IPS-15b (cell line): ENCODE data around the gene CGB1.
A peak's percentile ranks its signal among the peaks of the same experiment; 100 is the strongest.
"Not testable (repeated sequence)": the region's sequence is repeated elsewhere in the genome, so short reads cannot be mapped to it uniquely, and the experiment has no call there.

Experiments used
- H3K27me3 ChIP-seq: one replicate; pipeline ENCODE4 v1.6.1; 2013; ENCODE audit warnings: low read length; ENCODE audit not compliant: control insufficient read depth, insufficient read depth
- H3K36me3 ChIP-seq: one replicate; pipeline ENCODE4 v1.6.1; 2013; ENCODE audit warnings: low read length; ENCODE audit not compliant: control insufficient read depth, insufficient read depth
- H3K4me1 ChIP-seq: one replicate; pipeline ENCODE4 v1.6.1; 2013; ENCODE audit warnings: mild to moderate bottlenecking, low read length; ENCODE audit not compliant: control insufficient read depth, insufficient read depth
- H3K4me3 ChIP-seq: one replicate; pipeline ENCODE4 v1.5.1; 2013; ENCODE audit warnings: low read depth, low read length
- H3K9ac ChIP-seq: one replicate; pipeline ENCODE4 v1.6.1; 2013; ENCODE audit warnings: low read depth, mild to moderate bottlenecking, low read length
- H3K9me3 ChIP-seq: one replicate; pipeline ENCODE4 v1.6.1; 2013; ENCODE audit warnings: mild to moderate bottlenecking, low read length; ENCODE audit not compliant: control insufficient read depth, insufficient read depth

Gene CGB1

DNA sequence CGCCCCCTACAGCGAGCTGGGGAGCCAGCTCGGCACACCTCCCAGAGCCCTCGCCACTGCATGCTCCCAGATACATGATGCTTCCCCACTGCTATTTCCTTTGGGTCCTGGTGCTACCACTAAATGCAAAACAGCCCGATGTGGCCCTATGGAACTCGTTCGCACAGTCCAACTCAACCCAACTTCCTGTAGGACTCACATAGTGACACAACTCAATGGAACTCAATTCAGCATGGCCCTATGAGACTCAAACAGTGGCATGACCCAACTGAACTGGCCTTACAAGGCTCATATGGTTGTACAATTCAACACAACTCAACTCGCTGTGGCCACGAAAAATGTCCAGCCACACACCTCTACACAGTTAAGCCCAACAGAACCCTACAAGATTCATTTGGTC is 32.3 kb upstream of the CGB1 start:
- no peaks in the 10 kb centered on the region for H3K36me3 ChIP-seq
- H3K9ac ChIP-seq: no peak overlapping the region
- peaks cover 74% of the 10 kb centered on the region for H3K27me3 ChIP-seq
- peaks cover 8% of the 10 kb centered on the region for H3K4me1 ChIP-seq
- no peaks in the 10 kb centered on the region for H3K9me3 ChIP-seq
- no peak overlapping the region for H3K4me3 ChIP-seq

DNA sequence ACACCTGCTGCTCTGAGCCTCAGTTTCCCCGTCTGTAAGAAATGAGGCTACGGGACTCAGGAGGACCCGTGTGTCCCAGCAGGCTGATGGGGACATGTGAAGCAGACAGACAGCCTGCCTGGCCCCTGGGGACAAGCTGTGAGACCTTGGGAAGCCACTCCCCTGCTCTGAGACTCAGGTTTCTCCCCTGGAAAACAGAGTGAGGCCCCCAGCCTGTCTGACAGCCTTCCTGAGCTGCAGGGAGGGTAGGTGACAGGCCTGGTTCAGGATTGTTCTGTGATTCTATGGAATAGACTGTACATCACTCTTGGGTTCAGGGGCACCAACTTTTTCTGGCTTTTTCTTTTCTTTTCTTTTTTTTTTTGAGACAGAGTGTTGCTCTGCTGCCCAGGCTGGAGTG is 30.9 kb upstream of the CGB1 start:
- Histone ChIP-seq H3K9me3 (no peaks in the 10 kb centered on the region), H3K9ac (no peak overlapping the region), H3K4me1 (peaks cover 9% of the 10 kb centered on the region), H3K36me3 (no peaks in the 10 kb centered on the region), H3K27me3 (peaks cover 61% of the 10 kb centered on the region), H3K4me3 (no peak overlapping the region)

DNA sequence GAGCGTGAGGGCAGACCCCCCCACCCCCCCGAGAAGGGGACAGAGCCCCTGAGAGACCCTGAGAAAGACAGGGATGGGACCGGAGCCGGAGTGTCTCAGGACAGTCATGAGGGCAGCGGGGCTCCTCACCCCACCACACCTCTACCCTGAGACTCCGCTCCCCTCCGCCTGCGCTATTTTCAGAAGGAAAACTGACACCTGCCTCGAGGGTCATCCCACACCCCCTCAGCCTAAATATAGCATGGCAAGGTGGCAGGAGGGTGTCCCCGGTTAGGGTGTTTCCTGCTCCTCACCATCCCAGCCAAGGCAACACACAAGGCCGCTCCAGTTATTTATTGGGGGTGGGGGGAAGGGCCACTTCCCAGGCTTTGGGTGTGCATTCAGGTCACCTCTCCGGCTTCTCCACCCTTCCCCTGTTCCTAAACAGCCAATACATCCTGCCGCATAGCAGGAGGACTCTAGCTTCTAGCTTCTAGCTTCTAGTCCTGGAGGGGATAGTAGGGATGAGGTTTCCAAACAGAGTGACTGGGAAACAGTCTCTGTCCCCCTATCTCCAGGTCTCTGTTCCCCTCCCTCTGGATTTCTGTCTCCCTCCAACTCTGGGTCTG is 29.3 kb upstream of the CGB1 start:
- H3K4me3 ChIP-seq: peak overlapping the region; percentile 43
- peaks cover 54% of the 10 kb centered on the region for H3K27me3 ChIP-seq
- peaks cover 9% of the 10 kb centered on the region for H3K4me1 ChIP-seq
- H3K36me3 ChIP-seq: no peaks in the 10 kb centered on the region
- no peaks in the 10 kb centered on the region for H3K9me3 ChIP-seq
- no peak overlapping the region for H3K9ac ChIP-seq

DNA sequence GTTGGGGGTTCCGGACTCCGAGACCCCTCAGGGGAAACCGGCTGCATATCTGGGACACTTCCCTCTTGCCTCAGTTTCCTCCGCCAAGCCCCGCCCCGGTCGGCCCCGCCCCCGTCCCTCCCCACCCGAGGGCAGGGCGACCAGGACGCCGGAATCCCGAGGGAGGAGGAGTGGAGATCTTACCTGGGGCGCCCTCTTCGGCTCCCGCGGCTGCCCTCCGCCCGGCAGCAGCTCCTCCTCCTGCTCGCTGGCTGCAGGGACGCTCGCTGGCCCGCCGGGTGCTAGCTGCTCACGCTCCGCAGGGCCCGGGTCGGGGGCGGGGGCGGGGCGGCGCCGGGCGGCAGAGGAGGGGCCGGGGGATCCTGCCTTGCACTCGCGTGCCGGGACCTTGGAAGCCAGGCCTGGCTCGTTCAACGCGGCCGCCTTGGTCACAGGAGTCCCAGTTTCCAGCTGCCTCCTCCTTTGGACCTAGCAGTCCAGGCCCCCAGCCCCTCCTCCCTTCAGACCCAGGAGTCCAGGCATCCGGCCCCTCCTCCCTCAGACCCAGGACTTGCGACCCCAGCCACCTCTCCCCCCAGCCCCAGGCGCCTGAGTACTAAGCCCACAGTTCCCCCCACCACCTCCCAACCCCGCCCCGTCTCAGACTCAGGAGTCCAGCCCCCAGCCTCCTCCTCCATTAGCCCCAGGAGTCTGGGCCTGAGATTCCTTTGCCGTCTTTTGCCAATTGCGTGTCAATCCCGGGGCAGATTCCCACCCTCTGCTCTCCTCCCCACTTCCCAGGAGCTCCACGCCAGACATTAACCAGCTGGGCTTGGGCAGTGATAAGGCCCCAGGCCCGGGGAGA is 28.3 kb upstream of the CGB1 start, which contains the start of gene NTF4:
Gene NTF4, minus strand, starts transcription at position 51 of the 844 bp plus-strand sequence. CDS start 2,821 bp downstream, outside the sequence.
- Histone ChIP-seq H3K9me3 (no peaks in the 10 kb centered on the region), H3K36me3 (no peaks in the 10 kb centered on the region), H3K4me3 (peak within 1 kb of the TSS; percentile 43), H3K9ac (peak within 1 kb of the TSS; percentile 65), H3K4me1 (peaks cover 9% of the 10 kb centered on the region), H3K27me3 (peaks cover 45% of the 10 kb centered on the region)

DNA sequence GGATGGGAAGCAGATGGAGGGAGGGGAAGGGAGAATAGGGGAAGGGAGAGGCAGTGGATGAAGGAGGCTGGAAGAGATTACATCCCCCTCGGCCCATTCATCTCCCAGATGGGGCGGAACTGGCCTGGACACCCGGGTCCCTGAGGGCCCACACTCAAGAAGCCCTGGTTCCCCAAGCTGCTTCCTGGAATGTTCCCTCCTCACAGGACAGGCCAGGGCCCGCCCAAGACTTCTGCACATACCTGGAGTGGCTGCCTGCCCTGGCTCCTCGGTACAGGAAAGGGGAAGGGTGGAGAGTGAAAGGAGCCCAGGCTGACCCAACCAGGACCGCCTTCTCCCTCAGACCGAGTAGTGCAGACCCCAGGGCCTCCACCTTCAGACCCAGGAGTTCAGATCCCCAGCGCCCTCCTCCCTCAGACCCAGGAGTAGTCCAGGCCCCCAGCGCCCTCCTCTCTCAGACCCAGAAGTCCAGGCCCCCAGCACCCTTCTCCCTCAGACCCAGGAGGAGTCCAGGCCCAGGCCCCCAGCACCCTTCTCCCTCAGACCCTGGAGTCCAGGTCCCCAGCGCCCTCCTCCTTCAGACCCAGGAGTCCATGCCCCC is 27.4 kb upstream of the CGB1 start:
- peak overlapping the region; percentile 43 for H3K4me3 ChIP-seq
- H3K36me3 ChIP-seq: no peaks in the 10 kb centered on the region
- no peaks in the 10 kb centered on the region for H3K9me3 ChIP-seq
- no peak overlapping the region for H3K9ac ChIP-seq
- H3K4me1 ChIP-seq: peaks cover 9% of the 10 kb centered on the region
- H3K27me3 ChIP-seq: peaks cover 41% of the 10 kb centered on the region

DNA sequence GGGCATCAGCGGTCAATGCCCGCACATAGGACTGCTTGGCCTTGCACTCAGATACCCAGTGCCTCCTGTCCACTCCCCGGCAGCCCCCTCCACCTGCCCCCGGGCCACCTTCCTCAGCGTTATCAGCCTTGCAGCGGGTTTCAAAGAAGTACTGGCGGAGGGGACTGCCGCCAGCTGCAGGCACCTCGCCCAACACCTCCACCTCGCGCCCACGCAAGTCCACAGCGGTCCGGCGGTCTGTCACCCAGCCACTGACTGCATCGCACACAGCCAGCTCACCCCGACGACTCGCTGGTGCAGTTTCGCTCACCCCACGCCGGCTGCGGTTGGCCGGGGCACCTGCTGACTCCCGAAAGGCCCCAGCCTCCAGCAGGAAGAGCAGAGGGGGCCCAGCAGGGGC is 24.8 kb upstream of the CGB1 start:
- peaks cover 44% of the 10 kb centered on the region for H3K27me3 ChIP-seq
- no peaks in the 10 kb centered on the region for H3K9me3 ChIP-seq
- peaks cover 9% of the 10 kb centered on the region for H3K4me1 ChIP-seq
- no peak overlapping the region for H3K9ac ChIP-seq
- no peak overlapping the region for H3K4me3 ChIP-seq
- no peaks in the 10 kb centered on the region for H3K36me3 ChIP-seq

DNA sequence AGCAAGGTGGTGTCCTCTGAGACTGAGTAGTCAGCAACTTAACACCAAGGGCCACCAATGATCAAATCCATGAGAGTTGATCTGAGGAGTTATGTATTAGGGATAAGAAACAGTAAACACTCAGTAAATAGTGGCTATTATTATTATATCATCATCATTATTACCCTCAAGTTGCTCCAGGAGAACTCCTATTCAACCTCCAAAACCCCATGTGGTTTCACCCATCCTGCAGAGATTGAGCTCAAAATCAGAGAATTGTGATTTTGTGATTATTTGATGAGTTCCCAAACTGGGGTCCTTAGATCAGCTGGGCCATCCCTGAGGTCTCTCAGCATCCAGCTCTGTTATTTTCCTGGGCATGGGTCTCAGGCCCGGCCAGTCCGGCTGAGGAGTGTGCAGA is 24.3 kb upstream of the CGB1 start:
- H3K9ac ChIP-seq: no peak overlapping the region
- peaks cover 44% of the 10 kb centered on the region for H3K27me3 ChIP-seq
- H3K9me3 ChIP-seq: no peaks in the 10 kb centered on the region
- H3K4me3 ChIP-seq: no peak overlapping the region
- no peaks in the 10 kb centered on the region for H3K36me3 ChIP-seq
- peaks cover 6% of the 10 kb centered on the region for H3K4me1 ChIP-seq

DNA sequence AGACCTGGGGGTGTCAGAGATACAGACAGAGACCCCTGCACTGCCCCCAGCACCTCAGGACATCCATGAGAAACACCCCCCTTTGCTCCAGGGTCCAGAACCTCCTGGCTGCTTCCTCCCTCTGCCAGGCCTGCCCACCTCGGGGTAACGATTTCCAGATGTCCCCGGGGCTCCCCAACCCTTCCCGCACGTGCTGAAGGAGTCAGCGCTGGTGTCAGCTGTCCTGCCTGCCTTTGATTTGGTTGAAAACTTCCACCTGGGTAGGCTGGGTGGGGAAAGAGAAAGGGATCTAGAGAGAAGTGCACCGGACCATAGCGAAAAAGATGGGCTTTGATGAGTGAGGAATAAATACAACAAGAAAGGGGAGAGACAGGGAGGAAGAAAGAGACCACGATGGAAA is 22.4 kb upstream of the CGB1 start:
- Histone ChIP-seq H3K27me3 (peaks cover 46% of the 10 kb centered on the region), H3K36me3 (no peaks in the 10 kb centered on the region), H3K4me1 (peaks cover 2% of the 10 kb centered on the region)

DNA sequence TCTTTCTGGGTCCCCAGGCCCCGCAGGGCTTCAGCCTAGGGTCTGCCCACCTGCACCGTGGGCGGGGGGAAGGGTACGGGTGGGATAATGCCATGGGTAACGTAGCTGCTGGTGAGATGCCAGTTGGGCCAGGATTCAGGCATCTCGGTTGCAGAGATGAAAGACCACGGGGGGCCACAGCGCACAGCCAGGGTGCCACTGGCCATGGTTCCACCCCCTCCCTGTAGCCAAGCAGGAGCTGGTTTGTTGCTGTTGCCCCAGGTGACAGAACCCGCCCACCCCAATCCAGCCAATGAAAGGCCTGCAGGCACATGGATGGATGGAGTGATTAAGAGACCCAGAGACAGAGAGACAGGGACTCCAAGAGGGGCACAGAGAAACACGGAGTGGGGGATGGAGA is 21.9 kb upstream of the CGB1 start:
- Histone ChIP-seq H3K27me3 (peaks cover 46% of the 10 kb centered on the region), H3K4me3 (no peak overlapping the region)

More for the DNA sequence above, 22.4 kb upstream of the CGB1 start:
- Histone ChIP-seq H3K9ac (no peak overlapping the region), H3K9me3 (no peaks in the 10 kb centered on the region), H3K4me3 (no peak overlapping the region)

DNA sequence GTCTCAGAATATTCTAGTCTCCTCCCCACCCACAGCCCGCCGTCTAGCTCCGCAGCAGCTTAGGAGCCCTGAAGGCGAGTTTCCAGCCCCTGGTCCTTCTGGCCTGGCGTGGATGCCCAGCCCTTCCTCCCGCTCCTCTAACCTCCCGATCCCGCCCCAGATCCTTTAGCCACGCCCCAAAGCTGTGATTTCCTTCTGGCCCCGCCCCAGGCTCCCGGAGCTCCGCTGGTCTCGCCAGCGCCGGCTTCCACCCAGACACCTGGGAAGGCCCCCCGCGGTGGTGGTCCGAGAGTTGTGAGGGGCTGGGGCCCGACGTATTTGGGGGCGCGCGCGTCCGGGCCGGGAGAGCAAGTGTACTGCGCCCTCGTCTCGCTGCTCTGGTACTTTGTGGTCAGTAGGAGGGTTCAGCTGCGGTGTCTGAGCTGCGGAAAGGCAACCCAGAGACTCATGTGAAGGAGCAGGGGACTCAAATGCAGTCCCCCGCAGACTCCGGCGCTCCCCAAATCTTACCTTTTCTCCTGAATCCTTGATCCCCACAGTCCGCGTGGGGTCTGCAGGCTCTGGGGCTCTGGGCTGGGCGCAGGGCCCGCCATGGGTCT is 21.0 kb upstream of the CGB1 start, which contains the start of gene CGB7:
Gene CGB7, minus strand, starts transcription at position 114 of the 599 bp plus-strand sequence. CDS start 2,374 bp downstream, outside the sequence.
- Histone ChIP-seq H3K4me3 (peak within 1 kb of the TSS; percentile 60), H3K27me3 (peaks cover 46% of the 10 kb centered on the region), H3K9ac (peak within 1 kb of the TSS; percentile 12), H3K4me1 (no peaks in the 10 kb centered on the region), H3K36me3 (no peaks in the 10 kb centered on the region), H3K9me3 (no peaks in the 10 kb centered on the region)

More for the DNA sequence above, 21.9 kb upstream of the CGB1 start:
- H3K4me1 ChIP-seq: no peaks in the 10 kb centered on the region
- no peaks in the 10 kb centered on the region for H3K9me3 ChIP-seq
- no peak overlapping the region for H3K9ac ChIP-seq
- H3K36me3 ChIP-seq: no peaks in the 10 kb centered on the region

DNA sequence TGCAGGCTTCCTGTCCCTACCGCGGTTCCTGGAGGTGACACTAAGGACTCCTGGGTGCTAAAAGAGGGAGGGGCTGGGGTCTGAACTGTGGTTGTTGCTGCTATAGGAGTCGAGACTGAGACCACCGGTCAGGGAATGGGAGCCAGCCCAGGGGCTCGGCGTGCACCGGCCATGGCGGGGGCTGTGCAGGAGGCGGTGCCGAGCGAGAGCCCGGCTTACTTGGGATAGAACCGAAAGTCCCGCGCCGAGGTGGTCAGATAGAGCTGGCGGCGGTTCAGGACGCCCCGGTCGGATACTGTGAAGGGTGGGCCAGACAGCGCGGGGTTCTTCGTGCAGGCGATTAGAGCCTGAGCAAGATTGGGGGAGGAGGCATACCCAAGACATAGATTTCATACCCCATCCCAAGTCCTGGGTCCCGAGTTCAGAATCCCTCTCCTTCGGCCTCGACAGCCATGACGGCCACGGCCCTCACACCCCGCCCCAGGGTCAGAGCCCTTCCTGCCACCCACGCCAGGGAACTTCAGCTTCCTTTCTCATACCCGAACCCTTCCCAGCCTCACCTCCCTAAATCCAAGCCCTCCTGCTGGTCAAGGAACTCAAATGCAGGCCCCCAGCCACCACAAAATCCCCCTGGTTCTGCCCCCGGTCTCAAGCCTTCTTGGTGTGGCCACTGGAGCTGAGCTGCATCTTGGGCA is 20.4 kb upstream of the CGB1 start:
- Histone ChIP-seq H3K9ac (peak overlapping the region; percentile 12), H3K4me3 (peak overlapping the region; percentile 60), H3K27me3 (peaks cover 46% of the 10 kb centered on the region)
- H3K36me3 ChIP-seq, H3K4me1 ChIP-seq, H3K9me3 ChIP-seq: not testable (repeated sequence)
